Middle frontal gyrus (tissue), 1 donor: ENCODE results near the gene DVL3.

Experiments used
- DNase-seq: peaks from one replicate; pipeline ENCODE4 v3.0.0-alpha.2; 2015; ENCODE audit warnings: low spot score; ENCODE audit errors: extremely low spot score

DVL3 gene

DNA sequence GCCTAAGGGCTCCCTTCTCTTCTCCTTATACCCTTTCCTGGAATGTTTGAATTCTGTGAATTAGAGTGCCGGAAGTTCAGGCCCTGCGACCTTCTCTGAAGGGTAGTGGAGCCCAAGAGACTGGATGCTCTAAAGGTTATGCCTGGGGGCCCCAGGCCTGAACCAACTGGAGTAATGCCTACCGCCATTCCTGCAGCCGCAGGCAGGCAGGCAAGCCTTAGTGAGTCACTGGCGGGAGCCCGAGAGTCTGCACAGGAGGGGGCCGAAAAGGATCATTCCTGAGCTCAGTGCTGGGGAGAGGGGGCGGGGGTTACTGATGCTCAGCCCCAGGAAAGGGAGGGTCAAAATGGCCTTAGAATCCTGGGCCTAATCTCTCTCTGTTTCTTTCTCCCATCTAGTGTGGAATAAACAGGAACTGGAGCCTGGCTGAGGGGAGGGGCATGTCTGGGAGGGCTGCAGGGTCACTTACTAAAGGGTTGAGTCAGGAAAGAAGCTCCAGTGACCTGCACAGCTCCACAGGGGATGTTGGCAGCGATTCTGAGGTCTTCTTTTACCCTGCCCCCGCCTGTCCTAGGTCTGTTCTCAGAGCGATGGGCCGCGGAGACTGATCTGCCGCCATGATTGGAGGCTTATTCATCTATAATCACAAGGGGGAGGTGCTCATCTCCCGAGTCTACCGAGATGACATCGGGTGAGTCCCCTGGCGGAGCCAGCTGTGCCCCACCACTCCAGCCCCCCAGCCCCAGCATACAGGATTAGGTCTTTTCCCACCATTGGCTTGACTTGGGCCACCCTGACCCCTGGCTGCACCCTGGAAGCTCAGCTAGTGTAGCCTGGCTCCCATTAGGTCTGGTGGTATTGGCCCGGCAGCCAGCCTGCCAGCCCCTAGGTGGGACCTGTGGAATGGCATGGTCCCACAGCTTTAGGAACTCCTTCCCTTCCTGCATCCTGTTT lies 21.5 kb downstream of the DVL3 start:
- DNase-seq = no peak

DNA sequence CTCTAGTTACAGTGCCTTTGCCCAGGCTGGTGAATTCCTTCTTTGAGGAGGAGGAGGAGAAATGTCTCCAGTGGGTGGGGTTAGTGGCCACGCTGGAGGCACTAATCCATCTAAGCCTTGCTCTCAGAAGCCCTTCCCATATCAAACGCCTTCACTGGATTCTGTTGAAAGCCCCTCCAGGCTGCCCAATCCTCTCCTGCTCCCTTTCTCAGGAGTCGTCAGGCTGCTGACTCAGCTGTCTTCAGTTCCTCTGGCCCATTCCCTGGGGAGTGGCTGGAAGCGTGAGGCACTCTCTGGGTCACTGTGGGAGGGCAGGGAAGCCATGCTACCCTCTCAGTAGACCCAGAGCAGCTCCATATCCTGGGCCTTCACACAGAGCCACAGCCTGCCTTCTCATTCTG lies 22.2 kb downstream of the DVL3 start:
- no peak for DNase-seq

- no peak for DNase-seq
Observed at GRCh38 chr3:184177767-184178306, 22.7 kb downstream of the DVL3 start.

DNA sequence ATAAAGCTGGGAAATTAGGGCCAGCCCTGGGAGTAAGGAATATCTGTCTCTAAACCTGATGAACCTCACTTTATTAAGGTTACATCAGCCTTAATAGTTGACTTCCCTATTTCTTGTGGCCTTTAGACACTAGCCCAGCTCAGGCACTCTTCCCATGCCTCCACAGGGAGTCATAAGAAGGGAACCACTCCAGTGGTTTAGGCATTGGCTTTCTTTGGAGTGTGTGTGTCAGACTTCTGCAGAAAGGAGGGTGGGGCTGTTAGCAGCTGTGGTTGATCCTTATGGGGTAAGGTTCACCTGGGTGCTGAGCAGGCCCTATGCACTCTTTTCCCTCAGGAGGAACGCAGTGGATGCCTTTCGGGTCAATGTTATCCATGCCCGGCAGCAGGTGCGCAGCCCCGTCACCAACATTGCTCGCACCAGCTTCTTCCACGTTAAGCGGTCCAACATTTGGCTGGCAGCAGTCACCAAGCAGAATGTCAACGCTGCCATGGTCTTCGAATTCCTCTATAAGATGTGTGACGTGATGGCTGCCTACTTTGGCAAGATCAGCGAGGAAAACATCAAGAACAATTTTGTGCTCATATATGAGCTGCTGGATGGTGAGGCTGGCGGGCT lies 23.5 kb downstream of the DVL3 start:
- no peak for DNase-seq

- no peak for DNase-seq
Observed at GRCh38 chr3:184180165-184180564, 25.0 kb downstream of the DVL3 start.

DNA sequence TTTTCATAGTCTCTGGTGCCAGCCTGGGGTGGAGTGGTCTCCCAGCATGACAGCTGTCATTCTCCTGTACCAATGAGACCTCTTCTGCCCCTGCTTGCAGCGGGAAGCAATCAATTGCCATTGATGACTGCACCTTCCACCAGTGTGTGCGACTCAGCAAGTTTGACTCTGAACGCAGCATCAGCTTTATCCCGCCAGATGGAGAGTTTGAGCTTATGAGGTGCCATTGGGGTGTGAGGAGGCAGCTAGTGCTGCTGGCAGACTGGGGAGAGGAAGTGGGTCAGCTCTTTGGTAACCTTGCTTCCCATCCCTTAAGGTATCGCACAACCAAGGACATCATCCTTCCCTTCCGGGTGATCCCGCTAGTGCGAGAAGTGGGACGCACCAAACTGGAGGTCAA lies 26.4 kb downstream of the DVL3 start:
- no peak for DNase-seq

GRCh38 chr3:184183679-184184078 lies 28.5 kb downstream of the DVL3 start:
- no peak for DNase-seq

GRCh38 chr3:184184546-184185230 lies 29.5 kb downstream of the DVL3 start:
- DNase-seq = no peak

GRCh38 chr3:184185461-184186183 lies 30.4 kb downstream of the DVL3 start:
- peak; percentile 97 for DNase-seq

DNA sequence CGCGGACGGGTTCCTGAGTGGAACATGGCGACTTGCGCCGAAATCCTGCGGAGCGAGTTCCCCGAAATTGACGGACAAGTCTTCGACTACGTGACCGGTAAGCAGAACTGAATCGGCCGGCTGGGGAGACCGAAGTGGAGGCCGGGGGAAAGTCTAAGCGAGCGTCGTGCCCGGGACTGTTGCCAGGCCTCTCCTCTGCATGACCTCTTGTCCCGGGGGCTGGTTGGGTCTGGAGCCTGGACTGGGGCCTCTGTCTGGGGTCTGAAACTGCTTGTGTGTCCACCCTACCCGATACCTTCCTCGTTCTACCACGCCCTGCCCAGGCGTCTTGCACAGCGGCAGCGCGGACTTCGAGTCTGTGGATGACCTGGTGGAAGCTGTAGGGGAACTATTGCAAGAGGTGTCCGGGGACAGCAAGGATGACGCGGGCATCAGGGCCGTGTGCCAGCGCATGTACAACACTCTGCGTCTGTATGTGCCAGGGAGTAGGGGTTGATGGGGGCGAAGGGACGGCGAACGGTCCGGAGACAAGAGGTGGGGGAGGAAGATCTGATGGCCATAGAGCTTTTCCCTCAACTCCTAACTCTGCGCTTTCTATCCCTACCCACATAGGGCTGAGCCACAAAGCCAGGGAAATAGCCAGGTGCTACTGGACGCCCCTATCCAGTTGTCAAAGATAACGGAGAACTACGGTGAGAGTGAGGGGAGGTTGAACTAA lies 31.2 kb downstream of the DVL3 start, which contains the start of gene ABCF3:
Gene ABCF3, plus strand, starts transcription at position 16 of the 718 bp plus-strand sequence. Its CDS starts 9 bp downstream, at position 25.
- DNase-seq = no peak

- DNase-seq = no peak
Observed at GRCh38 chr3:184186902-184187207, 31.7 kb downstream of the DVL3 start.

GRCh38 chr3:184188080-184188479 lies 32.9 kb downstream of the DVL3 start:
- DNase-seq = no peak

GRCh38 chr3:184189421-184189820 lies 34.2 kb downstream of the DVL3 start:
- DNase-seq = no peak

DNA sequence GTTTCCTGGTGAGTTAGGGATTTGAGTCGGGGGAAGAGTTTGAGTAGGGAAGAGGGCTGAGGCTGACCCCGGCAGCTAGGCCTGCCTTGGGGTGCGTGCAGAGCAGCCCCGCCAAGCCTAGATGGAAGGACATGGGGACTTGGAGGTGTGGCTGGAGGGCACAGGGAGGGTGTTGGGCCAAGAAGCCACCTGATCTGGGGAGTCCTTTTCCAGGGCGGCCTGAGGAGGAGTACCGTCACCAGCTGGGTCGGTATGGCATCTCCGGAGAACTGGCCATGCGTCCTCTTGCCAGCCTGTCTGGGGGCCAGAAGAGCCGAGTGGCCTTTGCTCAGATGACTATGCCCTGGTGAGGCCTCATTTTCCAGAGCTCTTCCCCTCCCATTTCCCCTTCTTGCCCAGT lies 37.7 kb downstream of the DVL3 start:
- no peak for DNase-seq

DNA sequence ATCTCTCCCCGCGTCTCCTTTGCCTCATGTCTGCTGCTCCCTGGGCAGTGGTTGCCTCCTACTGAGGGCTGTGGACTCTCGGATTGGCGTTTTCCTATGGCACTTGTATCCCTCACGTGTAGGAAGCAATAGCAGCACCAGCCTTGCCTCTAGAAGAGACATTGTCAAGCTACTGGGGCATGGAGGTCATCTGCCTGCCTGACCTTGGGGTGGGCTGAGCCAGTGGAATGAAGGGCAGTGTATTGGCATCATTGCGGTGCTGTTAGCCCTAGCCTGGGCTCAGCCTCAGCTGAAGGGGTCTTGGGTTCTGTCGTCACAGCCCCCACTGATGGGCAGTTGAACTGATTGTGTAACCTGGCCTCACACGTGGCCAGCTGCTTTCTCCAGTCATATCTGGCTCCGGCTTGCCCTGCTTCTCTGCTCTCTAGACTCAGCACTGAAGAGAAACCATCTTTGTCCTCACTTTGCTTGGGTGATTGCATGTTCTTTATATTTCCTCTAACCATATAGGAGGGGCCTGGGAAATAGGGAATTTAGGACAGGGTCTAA lies 38.9 kb downstream of the DVL3 start:
- DNase-seq = no peak

DNA sequence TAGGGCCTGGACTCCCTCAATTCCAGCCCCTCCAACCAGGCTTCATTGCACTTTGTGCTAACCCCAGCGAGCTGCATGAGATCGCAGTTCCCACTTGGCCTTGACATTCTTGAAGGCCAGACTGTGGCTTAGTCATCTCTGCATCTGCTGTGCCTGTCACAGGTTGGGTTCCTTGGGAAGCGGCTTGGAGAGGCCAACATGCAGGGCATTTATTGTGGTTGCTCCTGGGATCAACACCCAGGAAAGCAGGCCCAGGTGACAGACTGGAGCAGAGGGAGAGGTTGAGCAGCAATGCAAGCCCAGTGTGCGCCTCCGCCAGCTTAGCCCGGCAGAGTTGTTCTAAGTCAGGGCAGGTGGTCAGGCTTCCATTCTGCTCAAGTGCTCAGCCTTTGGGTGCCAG lies 41.4 kb downstream of the DVL3 start:
- DNase-seq = no peak

DNA sequence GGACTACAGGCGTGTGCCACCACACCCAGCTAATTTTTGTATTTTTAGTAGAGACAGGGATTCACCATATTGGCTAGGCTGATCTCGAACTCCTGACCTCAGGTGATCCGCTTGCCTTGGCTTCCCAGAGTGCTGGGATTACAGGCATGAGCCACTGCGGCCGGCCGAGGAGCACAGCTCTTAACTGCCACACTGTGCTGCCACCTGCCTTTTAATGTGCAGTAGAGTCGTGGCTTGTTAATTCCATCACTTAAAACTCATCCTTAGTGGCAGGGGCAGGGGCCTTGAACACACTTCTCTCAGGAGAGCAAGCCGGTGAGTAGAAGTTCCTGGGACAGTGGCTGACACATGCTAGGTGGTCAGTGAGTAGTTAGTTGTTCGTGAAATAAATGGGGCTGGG lies 43.3 kb downstream of the DVL3 start:
- DNase-seq = no peak

DNA sequence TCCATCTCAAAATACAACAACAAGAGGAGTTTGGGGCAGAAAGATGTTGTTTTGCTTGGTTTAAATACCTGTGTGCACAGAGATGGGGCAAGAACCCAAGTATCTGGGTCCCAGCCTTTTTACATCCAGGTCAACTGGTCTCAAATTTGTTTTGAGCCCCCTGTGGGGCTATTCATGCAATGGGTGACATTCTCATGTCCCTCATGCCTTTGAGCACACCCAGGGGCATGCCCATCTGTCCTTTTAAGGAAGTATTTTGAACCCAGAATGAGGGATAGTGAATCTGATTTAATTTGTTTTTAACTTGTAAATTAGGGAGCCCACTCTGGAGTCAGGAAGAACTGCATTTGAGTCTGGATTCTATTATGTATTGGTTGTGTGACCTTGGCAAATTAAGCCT lies 45.6 kb downstream of the DVL3 start:
- DNase-seq = no peak

DNA sequence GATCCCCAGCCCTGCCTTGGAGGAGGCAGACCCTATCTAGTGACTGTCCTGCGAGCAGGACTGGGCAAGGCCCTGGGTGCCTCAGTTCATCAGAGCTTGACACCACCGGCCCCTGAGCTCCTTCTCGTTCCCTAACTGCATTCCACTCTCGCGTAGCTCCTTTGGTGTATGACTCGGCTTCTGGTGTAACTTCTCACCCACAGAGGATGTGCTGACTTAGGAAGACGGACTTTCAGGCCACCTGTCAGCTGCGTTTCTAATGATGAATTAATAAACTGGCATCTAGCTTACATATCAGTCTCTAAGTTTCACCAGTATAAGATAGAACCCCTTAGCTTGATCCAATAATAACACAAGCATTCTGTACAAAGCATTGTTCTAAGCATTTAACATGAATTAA lies 48.3 kb downstream of the DVL3 start:
- DNase-seq = no peak

DNA sequence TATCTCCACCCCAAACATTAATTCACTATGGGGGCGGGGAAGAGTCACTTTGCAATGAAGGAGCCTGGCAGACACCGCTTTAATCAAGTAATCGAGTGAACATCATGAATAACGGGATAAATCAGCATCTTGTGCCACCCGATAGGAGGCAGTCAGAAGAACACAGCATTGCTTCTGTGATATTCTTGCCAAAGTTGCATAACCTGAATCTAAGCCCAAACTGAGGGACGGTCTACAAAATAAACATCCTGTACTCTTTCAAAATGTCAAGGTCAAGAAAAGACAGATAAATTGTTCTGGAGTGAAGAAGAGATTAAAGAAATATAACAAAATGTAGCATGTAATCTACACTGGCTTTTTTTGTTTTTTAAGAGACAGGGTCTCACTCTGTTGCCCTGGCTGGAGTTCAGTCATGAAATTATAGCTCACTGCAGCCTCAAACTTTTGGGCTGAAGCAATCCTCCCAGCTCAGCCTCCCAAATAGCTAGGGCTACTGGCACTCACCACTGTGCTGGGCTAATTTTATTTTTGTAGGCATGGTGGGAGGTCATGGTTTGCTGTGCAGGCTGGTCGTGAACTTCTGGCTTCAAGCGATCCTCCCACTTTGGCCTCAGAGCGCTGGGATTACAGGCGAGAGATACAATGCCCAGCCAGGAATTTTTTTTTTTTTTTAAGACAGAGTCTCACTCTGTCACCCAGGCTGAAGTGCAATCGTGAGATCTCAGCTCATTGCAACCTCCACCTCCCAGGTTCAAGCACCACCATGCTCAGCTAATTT lies 54.2 kb downstream of the DVL3 start:
- DNase-seq = no peak
